ENCODE measurements around the gene CBX4. TPM values are rescaled to one million over a fixed set of nuclear protein-coding genes. Genes with fewer than 3 reads are reported as not detected.

The CBX4 gene
- total RNA-seq, 1 donor from 2014 or later = 43.4 TPM

DNA sequence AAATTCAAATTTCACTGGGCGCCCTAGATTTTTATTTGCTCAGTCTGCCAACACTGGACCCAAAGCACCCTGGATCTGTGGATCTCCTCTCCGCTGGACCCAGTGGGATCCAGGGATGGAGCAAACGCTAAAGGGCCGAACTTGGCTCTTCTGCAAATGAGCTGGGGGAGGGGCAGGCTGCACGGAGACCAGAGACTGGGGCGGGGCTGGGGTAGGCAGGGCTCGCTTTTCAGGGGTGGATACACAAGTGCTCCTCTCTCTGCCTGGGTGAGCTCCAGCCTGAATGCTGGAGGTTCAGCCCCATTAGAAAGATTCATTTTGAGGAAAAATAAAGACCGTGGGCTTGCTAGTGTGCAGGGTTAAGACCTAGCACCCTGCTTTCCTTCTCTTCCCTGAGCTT, 8.9 kb downstream of the CBX4 start:
- no peak overlapping the region for H3K4me3 ChIP-seq (ENCODE audit: low read depth, low read length)
- DNase-seq (ENCODE audit: low read depth) (no peak), FAIRE-seq (no peak)
- TF ChIP-seq, protein P1, sequence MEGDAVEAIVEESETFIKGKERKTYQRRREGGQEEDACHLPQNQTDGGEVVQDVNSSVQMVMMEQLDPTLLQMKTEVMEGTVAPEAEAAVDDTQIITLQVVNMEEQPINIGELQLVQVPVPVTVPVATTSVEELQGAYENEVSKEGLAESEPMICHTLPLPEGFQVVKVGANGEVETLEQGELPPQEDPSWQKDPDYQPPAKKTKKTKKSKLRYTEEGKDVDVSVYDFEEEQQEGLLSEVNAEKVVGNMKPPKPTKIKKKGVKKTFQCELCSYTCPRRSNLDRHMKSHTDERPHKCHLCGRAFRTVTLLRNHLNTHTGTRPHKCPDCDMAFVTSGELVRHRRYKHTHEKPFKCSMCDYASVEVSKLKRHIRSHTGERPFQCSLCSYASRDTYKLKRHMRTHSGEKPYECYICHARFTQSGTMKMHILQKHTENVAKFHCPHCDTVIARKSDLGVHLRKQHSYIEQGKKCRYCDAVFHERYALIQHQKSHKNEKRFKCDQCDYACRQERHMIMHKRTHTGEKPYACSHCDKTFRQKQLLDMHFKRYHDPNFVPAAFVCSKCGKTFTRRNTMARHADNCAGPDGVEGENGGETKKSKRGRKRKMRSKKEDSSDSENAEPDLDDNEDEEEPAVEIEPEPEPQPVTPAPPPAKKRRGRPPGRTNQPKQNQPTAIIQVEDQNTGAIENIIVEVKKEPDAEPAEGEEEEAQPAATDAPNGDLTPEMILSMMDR (IDR thresholded peaks at IDR 0.05; ENCODE audit: insufficient read depth, low read length, severe bottlenecking) = no peak
- H3K36me3 ChIP-seq (ENCODE audit: control insufficient read depth, insufficient read depth, low read length) = peaks cover 12% of the 10 kb centered on the region
- H3K27me3 ChIP-seq (ENCODE audit: control insufficient read depth, insufficient read depth, low read length) = peaks cover 2% of the 10 kb centered on the region

DNA sequence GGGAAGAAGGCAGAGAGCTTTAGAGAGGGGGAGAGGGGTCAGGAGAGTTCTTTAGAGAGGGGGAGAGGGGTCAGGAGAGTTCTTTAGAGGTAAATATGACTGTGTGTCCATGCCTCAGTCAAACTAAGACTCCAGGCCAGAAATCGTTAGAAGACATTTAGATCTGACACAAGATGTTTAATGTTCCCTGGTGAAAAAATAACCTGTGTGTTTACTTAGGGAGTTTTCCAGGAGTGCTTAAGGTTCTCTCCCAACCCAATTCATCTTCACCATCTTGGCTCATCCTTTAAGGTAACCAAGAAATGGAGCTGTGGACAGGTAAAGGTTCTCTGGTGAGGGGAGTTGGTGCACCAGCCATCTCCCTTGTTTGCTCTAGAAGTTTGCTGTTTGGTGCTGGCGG, 9.8 kb downstream of the CBX4 start:
- Histone ChIP-seq H3K27me3 (ENCODE audit: control insufficient read depth, insufficient read depth, low read length) (peaks cover 2% of the 10 kb centered on the region), H3K4me3 (ENCODE audit: low read depth, low read length) (no peak overlapping the region), H3K36me3 (ENCODE audit: control insufficient read depth, insufficient read depth, low read length) (peaks cover 6% of the 10 kb centered on the region)
- TF ChIP-seq, protein P1 (IDR thresholded peaks at IDR 0.05; ENCODE audit: insufficient read depth, low read length, severe bottlenecking) = no peak
- DNase-seq (ENCODE audit: low read depth) (no peak), FAIRE-seq (no peak)

DNA sequence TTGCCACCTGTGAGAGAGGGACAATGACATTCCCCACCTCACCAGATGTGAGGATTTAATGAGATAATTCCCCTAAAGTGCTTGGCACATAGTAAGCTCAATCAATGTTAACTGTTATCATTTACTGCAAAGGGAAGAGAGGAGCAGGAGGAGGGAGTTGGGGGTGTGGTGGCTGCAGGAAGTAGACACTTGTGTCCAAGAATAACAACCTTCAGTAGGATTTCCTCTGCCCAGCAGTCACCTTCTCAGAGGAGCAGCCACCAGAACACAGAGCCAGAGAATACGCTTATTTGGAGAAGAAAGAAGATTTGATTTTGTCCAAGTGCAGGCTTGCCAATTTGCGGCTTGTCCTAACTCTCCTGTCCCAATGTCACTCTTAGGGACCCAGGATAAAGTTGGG, 10.2 kb downstream of the CBX4 start:
- no peak overlapping the region for H3K4me3 ChIP-seq (ENCODE audit: low read depth, low read length)
- FAIRE-seq (no peak), DNase-seq (ENCODE audit: low read depth) (no peak)
- TF ChIP-seq, protein P1 (IDR thresholded peaks at IDR 0.05; ENCODE audit: insufficient read depth, low read length, severe bottlenecking) = no peak
- peaks cover 2% of the 10 kb centered on the region for H3K27me3 ChIP-seq (ENCODE audit: control insufficient read depth, insufficient read depth, low read length)
- H3K36me3 ChIP-seq (ENCODE audit: control insufficient read depth, insufficient read depth, low read length) = peaks cover 3% of the 10 kb centered on the region

DNA sequence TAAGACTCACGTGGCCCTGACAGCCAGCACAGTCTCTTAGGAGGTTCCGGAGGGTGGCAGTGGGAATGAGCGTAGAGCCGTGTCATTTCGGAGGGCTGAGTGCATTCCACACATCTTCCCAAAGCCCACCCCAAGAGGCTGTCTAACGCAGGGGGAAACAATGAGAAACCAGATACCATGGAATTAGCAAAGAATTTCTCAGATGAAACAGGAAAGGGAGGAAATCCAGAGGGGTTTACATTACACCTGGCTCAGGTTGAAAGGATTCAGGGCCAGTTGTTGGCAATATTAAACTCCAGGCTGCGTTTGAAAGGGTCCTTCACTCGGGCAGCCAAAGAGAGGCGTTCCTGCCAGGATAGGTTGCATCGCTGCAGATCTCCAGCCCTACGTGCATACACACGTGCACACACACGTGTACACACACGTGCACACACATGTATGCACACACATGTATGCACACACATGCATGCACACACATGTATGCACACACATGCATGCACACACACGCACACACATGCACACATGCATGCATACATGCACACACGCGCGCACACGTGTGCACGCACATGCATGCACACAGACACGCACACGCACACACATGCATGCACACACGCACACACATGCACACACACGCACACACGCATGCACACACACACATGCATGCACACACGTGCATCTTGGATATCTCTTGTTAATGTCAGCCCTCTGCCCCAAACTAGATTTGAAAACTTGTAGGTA, 12.2 kb downstream of the CBX4 start:
- FAIRE-seq (no peak), DNase-seq (ENCODE audit: low read depth) (no peak)
- H3K36me3 ChIP-seq (ENCODE audit: control insufficient read depth, insufficient read depth, low read length) = no peaks in the 10 kb centered on the region
- peaks cover 2% of the 10 kb centered on the region for H3K27me3 ChIP-seq (ENCODE audit: control insufficient read depth, insufficient read depth, low read length)
- TF ChIP-seq, protein P1 (IDR thresholded peaks at IDR 0.05; ENCODE audit: insufficient read depth, low read length, severe bottlenecking) = no peak
- no peak overlapping the region for H3K4me3 ChIP-seq (ENCODE audit: low read depth, low read length)

DNA sequence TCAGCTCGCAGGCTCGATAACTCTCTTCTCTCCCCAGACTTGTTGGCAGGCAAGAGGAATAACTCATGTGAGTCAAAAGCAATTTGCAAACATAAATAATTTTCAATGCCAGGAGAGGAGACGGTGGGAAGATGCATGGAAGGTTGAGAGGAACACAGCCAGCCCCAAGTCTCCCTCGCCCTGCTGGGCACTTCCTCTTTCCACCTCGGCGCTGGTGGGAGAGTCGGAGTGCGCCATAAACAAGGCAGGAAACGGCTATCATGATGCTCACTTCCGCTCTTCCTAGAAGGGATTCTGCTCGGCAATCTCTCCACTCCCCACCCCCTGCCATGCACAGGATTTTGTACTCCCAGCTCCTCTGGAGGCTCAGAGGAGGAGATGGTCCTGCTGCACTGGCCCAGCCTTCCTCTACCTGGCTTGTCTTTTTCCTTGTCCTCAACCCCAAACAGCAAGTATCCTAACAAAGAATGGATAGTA, 13.0 kb downstream of the CBX4 start:
- FAIRE-seq (no peak), DNase-seq (ENCODE audit: low read depth) (no peak)
- TF ChIP-seq, protein P1 (IDR thresholded peaks at IDR 0.05; ENCODE audit: insufficient read depth, low read length, severe bottlenecking) = no peak
- H3K27me3 ChIP-seq (ENCODE audit: control insufficient read depth, insufficient read depth, low read length) = peaks cover 2% of the 10 kb centered on the region
- H3K4me3 ChIP-seq (ENCODE audit: low read depth, low read length) = no peak overlapping the region
- H3K36me3 ChIP-seq (ENCODE audit: control insufficient read depth, insufficient read depth, low read length) = no peaks in the 10 kb centered on the region

DNA sequence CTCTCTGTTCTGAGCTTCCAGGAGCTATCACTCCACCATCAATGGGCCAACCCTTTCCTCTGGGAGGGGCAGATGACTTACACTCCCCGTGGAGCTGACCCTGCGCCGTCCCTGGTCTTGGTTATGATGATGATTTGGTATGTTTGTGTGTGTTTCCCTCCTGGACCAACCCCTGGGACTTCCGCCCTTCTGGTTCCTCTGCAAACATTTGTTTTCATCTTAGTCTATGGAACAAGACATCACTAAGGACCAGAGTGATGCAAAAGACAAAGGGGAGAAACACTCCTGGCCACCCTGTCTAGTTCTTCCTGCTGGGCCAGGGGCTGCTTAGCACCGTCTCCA, 13.7 kb downstream of the CBX4 start:
- TF ChIP-seq, protein P1 (IDR thresholded peaks at IDR 0.05; ENCODE audit: insufficient read depth, low read length, severe bottlenecking) = no peak
- H3K36me3 ChIP-seq (ENCODE audit: control insufficient read depth, insufficient read depth, low read length) = no peaks in the 10 kb centered on the region
- H3K4me3 ChIP-seq (ENCODE audit: low read depth, low read length) = no peak overlapping the region
- FAIRE-seq (no peak), DNase-seq (ENCODE audit: low read depth) (no peak)
- peaks cover 2% of the 10 kb centered on the region for H3K27me3 ChIP-seq (ENCODE audit: control insufficient read depth, insufficient read depth, low read length)

Data from bronchial epithelial cell (primary cell).